ENCODE data around the gene FBXW5.

GRCh38 chr9:136896027-136896426 is 48.5 kb downstream of the FBXW5 start:
- TF ChIP-seq JUND (IDR thresholded peaks at IDR 0.05; ENCODE audit: low read depth, low read length) = no peak
- TF ChIP-seq HDGF (IDR thresholded peaks at IDR 0.05) = no peak
- TF ChIP-seq POLR2A (IDR thresholded peaks at IDR 0.05; ENCODE audit: low read depth, low read length) = no peak
- TF ChIP-seq, protein P1, sequence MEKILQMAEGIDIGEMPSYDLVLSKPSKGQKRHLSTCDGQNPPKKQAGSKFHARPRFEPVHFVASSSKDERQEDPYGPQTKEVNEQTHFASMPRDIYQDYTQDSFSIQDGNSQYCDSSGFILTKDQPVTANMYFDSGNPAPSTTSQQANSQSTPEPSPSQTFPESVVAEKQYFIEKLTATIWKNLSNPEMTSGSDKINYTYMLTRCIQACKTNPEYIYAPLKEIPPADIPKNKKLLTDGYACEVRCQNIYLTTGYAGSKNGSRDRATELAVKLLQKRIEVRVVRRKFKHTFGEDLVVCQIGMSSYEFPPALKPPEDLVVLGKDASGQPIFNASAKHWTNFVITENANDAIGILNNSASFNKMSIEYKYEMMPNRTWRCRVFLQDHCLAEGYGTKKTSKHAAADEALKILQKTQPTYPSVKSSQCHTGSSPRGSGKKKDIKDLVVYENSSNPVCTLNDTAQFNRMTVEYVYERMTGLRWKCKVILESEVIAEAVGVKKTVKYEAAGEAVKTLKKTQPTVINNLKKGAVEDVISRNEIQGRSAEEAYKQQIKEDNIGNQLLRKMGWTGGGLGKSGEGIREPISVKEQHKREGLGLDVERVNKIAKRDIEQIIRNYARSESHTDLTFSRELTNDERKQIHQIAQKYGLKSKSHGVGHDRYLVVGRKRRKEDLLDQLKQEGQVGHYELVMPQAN (conservative IDR thresholded peaks at IDR 0.05) = no peak
- TF ChIP-seq CUX1 (IDR thresholded peaks at IDR 0.05; ENCODE audit: insufficient replicate concordance, low read depth, low read length) = no peak
- no peak for TF ChIP-seq CTCF (IDR thresholded peaks at IDR 0.05 in 2 of 3, conservative IDR thresholded peaks at IDR 0.05 in 1 of 3; ENCODE audit: control insufficient read depth in 2 of 3, extremely low read depth in 1 of 3, insufficient read depth in 1 of 3, low read depth in 3 of 3, low read length in 3 of 3)
